Measurements from ENCODE around the gene VENTX.

Gene VENTX

GRCh38 chr10:133257489-133258065 is 19.9 kb downstream of the VENTX start:
- TF ChIP-seq, protein P1, sequence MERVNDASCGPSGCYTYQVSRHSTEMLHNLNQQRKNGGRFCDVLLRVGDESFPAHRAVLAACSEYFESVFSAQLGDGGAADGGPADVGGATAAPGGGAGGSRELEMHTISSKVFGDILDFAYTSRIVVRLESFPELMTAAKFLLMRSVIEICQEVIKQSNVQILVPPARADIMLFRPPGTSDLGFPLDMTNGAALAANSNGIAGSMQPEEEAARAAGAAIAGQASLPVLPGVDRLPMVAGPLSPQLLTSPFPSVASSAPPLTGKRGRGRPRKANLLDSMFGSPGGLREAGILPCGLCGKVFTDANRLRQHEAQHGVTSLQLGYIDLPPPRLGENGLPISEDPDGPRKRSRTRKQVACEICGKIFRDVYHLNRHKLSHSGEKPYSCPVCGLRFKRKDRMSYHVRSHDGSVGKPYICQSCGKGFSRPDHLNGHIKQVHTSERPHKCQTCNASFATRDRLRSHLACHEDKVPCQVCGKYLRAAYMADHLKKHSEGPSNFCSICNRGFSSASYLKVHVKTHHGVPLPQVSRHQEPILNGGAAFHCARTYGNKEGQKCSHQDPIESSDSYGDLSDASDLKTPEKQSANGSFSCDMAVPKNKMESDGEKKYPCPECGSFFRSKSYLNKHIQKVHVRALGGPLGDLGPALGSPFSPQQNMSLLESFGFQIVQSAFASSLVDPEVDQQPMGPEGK (CRISPR knock-in tag; IDR thresholded peaks at IDR 0.05; ENCODE audit: borderline replicate concordance) = no peak
- TF ChIP-seq, protein P2, sequence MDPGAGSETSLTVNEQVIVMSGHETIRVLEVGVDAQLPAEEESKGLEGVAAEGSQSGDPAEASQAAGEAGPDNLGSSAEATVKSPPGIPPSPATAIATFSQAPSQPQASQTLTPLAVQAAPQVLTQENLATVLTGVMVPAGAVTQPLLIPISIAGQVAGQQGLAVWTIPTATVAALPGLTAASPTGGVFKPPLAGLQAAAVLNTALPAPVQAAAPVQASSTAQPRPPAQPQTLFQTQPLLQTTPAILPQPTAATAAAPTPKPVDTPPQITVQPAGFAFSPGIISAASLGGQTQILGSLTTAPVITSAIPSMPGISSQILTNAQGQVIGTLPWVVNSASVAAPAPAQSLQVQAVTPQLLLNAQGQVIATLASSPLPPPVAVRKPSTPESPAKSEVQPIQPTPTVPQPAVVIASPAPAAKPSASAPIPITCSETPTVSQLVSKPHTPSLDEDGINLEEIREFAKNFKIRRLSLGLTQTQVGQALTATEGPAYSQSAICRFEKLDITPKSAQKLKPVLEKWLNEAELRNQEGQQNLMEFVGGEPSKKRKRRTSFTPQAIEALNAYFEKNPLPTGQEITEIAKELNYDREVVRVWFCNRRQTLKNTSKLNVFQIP (CRISPR knock-in tag; IDR thresholded peaks at IDR 0.05; ENCODE audit: borderline replicate concordance, low read depth) = no peak
- TF ChIP-seq SNAI2 (CRISPR knock-in tag; IDR thresholded peaks at IDR 0.05) = no peak
- no peak for ATAC-seq

GRCh38 chr10:133258066-133258817 is 20.6 kb downstream of the VENTX start:
- no peak for ATAC-seq
- TF ChIP-seq, protein P2 (CRISPR knock-in tag; IDR thresholded peaks at IDR 0.05; ENCODE audit: borderline replicate concordance, low read depth) = no peak
- TF ChIP-seq PPARA (CRISPR knock-in tag; IDR thresholded peaks at IDR 0.05; ENCODE audit: borderline replicate concordance) (no peak), ZFP3 (CRISPR knock-in tag; IDR thresholded peaks at IDR 0.05) (no peak), ZNF8 (CRISPR knock-in tag; IDR thresholded peaks at IDR 0.05) (no peak), ISL1 (CRISPR knock-in tag; IDR thresholded peaks at IDR 0.05) (no peak), OSR1 (CRISPR knock-in tag; IDR thresholded peaks at IDR 0.05) (no peak), TCF4 (CRISPR knock-in tag; IDR thresholded peaks at IDR 0.05; ENCODE audit: borderline replicate concordance) (no peak), ESRRG (CRISPR knock-in tag; IDR thresholded peaks at IDR 0.05) (no peak), SNAI2 (CRISPR knock-in tag; IDR thresholded peaks at IDR 0.05) (no peak), ZC3H10 (CRISPR knock-in tag; IDR thresholded peaks at IDR 0.05) (no peak), ARNTL (CRISPR knock-in tag; IDR thresholded peaks at IDR 0.05; ENCODE audit: borderline replicate concordance, low read depth) (no peak), TOX (CRISPR knock-in tag; IDR thresholded peaks at IDR 0.05; ENCODE audit: borderline replicate concordance) (no peak), GLIS3 (CRISPR knock-in tag; IDR thresholded peaks at IDR 0.05) (no peak)
- TF ChIP-seq, protein P1 (CRISPR knock-in tag; IDR thresholded peaks at IDR 0.05; ENCODE audit: borderline replicate concordance) = no peak
- TF ChIP-seq, protein P3, sequence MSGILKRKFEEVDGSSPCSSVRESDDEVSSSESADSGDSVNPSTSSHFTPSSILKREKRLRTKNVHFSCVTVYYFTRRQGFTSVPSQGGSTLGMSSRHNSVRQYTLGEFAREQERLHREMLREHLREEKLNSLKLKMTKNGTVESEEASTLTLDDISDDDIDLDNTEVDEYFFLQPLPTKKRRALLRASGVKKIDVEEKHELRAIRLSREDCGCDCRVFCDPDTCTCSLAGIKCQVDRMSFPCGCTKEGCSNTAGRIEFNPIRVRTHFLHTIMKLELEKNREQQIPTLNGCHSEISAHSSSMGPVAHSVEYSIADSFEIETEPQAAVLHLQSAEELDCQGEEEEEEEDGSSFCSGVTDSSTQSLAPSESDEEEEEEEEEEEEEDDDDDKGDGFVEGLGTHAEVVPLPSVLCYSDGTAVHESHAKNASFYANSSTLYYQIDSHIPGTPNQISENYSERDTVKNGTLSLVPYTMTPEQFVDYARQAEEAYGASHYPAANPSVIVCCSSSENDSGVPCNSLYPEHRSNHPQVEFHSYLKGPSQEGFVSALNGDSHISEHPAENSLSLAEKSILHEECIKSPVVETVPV (CRISPR knock-in tag; IDR thresholded peaks at IDR 0.05) = no peak
- TF ChIP-seq, protein P4, sequence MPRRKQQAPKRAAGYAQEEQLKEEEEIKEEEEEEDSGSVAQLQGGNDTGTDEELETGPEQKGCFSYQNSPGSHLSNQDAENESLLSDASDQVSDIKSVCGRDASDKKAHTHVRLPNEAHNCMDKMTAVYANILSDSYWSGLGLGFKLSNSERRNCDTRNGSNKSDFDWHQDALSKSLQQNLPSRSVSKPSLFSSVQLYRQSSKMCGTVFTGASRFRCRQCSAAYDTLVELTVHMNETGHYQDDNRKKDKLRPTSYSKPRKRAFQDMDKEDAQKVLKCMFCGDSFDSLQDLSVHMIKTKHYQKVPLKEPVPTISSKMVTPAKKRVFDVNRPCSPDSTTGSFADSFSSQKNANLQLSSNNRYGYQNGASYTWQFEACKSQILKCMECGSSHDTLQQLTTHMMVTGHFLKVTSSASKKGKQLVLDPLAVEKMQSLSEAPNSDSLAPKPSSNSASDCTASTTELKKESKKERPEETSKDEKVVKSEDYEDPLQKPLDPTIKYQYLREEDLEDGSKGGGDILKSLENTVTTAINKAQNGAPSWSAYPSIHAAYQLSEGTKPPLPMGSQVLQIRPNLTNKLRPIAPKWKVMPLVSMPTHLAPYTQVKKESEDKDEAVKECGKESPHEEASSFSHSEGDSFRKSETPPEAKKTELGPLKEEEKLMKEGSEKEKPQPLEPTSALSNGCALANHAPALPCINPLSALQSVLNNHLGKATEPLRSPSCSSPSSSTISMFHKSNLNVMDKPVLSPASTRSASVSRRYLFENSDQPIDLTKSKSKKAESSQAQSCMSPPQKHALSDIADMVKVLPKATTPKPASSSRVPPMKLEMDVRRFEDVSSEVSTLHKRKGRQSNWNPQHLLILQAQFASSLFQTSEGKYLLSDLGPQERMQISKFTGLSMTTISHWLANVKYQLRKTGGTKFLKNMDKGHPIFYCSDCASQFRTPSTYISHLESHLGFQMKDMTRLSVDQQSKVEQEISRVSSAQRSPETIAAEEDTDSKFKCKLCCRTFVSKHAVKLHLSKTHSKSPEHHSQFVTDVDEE (CRISPR knock-in tag; IDR thresholded peaks at IDR 0.05) = no peak

All from SK-N-SH treated with all-trans-retinoic acid at 6 μM for 48 hours (cell line).